Activated CD4-positive, alpha-beta T cell treated with anti-CD3 and anti-CD28 coated beads for 48 hours (primary cell): Measurements from ENCODE around the gene TPBGL.
A peak's percentile ranks its signal among the peaks of the same experiment; 100 is the strongest.
"Not testable (repeated sequence)": the region's sequence is repeated elsewhere in the genome, so short reads cannot be mapped to it uniquely, and the experiment has no call there.

ENCODE experiments used
- DNase-seq: peaks from one replicate; pipeline ENCODE4 v3.0.0-alpha.2; 2020

TPBGL gene

DNA sequence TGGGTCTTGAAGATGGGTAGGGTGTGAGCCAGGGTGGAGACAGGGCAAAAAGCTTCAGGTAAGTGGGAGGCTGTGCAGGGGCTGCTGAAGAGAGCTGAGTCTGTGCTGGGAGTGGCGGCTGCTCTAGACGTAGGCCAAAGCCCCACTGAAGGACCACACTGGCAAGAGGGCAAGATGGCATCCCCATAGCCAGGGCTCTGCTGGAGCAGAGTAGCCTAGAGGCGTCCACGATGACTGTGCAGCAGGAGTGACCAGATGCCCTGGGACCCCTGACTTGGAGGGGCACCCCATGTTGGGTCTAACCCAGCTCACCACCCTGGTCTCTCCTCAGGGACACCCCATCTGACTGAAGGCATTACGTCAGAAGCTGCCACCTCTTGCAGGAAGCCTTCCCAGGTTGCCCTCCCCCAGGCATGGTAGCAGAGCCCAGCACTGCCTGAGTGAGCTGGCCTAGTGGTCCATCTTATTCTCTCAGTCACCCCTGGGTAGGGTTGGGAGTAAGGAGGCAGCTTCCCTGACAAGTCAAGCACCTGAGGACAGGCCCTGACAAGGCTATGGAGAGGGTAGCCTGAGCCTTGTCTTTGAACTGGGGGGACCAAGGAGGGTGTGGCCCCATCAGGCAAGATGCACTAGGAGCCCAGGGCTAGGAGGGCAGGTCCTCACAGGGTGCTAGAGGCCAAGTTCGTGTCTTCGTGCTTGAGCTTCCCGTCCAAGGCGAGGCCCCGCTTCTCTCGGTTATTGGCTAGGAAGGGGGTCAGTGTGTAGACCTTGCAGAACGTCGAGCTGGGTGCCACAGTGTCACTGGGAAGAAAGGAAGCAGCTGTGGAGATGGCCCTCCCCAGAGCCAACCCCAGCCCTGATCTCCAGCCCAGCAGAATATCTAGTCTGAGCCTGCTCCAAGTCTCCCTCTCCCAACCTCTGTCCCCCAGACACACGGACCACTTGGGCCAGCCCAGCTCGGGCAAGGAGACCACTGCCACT lies 33.1 kb downstream of the TPBGL start:
- no peak for DNase-seq

DNA sequence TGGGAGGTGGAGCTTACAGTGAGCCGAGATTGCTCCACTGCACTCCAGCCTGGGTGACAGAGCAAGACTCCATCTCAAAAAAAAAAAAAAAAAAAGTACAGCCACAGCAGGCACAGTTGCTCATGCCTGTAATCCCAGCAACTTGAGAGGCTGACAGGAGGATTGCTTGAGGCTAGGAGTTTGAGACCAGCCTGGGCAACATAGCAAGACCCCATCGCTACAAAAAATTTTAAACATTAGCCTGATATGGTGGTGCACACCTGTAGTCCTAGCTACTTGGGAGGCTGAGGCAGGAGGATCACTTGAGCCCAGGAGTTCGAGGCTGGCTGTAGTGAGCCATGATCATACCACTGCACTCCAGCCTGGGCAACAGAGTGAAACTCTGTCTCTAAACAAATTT lies 34.1 kb downstream of the TPBGL start:
- not testable (repeated sequence) for DNase-seq

DNA sequence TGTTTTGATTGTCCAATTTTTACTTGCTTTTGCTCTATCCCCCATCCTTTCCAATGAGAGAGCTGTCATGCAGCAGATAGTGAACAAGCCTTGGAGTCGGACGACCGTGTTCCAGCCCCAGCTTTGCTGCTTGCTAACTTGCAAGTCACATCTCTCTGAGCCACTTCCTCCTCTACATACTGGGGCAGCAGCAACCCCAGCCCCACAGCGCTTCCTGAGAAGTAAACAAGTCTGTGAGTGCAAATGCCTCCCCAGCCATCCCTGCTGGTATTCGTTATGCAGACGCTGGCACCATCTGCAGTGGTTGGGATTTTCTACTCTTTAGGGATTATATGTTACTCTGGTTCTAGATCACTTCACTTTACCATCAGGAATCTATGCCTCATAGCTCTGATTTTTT lies 35.0 kb downstream of the TPBGL start:
- peak; percentile 59 for DNase-seq

DNA sequence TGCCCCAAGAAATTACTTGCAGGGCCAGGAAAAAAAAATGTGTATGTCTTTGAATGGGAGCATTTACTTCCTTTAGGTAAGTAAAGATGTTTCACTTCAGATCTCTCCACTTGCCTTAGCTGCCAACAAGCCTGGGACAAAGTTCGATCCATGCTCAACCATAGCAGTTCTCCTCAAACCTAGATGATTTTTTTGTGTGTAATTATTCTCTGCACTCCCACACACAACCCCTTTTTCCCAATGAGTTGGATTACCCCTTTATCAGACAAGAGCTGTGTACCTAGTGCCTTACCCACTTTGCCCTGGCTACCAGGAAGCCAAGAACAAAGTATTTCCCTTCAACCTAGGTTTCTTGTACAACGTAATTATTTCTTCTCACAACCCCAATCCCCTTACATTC lies 35.6 kb downstream of the TPBGL start:
- no peak for DNase-seq

DNA sequence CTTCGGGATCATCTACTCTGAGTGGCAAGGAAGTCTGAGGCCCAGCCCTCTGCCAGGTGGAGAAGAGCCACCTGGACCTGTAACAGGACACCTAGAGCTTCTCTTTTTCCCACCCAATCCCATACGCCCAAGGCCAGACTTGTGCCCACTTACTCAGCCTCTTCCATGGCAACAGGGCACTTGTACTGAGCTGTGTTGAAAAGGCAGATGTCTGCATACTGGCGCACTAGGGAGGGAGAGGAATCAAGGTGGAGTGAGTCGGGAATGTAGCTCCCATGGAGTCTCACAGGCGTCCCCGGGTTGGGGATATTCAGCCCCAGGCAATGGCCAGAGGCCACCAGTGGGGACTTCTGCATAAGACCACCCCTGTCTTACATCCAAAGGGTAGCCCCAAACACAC lies 36.1 kb downstream of the TPBGL start:
- no peak for DNase-seq

DNA sequence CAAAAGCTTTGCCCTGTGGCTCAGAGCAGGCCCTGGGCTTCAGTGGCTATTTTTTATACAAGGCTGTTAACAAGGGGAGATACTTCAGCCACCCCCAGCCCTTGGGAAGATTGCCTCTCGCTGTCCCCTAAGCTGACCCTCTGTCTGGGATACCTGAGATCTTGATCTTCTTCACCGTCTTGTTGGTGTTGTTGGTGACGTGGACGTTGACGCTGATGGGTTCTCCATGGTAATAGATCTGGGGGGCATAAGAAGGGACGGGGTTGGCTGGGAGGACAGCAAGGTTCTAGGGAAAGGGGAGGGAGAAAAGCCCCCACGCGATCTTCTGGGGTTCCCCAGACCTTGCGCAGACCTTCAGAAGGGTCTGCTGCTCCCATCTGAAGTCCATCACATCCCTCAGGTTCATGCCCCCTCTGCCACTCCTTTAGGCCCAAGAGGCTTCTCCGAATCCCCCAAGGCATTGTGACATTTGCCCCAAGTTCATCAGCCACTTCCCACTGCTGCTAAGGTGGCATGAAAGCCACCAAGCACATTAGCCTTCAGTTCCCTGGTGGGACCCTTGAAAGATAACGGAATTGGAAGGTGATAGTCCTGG lies 36.7 kb downstream of the TPBGL start:
- no peak for DNase-seq

DNA sequence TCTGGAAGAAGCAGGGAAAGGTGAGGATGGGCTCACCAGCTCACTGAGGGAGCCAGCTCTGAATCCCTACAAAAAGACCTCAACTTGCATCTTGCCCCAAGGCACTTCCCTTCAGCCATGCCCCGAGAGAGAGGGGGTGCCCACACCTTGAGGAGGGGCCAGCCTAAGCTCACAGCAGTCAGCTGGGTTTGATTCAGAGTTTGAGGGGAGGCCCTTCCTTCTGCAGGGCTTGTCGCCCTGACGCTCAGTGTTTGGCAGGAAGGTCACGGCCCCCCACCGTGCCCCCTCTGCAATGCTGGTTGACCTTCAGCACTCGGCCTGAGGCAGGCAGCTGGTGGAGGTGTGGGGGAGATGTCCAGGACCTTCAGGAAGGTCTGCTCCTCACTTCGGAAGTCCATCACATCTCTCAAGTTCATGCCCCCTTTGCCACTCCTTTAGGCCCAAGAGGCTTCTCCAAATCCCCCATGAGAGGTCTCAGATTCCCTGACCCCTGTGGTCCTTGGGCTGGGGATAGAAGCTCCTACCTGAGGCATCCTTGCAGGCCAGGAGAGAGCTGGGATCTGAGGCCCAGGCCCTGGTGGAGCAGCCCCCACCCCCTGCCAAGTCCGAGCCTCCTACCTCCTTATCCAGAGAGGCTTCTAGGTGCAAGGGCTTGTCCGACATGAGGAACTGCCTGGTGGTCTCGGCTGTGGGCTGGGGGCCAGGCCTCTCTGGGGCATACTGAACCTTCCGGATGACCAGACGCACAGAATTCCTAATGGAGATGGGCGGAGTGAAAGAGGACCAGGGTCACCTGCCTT lies 37.6 kb downstream of the TPBGL start:
- DNase-seq, result no peak

DNA sequence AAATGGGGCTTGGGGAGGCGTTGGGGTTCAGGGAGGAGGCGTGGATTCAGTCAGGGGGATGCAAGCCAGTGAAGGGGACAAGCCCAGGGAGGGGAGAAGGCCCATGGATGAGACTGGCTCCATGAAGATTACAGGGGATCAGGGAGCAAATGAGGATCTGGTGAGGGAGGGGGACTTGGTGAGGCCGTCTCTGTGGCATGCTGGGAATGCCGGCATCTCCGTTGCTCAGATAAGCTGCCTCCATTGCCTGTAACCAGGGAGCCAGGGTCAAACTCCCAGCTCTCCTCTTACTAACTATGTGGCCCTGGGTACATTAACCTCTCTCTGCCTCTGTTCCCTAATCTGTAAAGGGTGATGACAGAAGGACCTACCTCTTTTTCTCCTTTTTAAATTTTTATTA lies 38.7 kb downstream of the TPBGL start:
- DNase-seq, result no peak

DNA sequence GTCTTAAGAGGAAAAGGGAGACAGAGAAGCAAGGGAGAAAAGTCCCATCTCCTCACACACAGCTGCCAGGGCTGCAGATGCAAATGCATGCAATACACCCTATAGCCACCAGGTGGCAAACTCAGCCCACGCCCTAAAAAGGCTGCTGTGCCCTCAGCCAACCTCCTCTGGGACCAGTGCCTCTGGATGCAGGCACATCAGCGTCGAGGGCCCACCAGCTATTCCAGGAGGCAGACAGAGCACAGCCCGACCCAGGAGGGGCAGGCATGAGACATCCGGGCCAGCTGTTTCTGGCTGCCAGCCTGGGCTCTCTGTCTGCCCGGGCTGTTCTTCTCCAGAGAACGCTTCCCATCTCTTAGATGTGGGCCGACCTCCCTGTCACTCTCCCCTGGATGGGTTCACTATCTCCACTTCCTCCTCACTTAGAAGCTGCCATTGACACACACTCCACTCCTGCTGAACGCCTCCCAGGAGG lies 39.7 kb downstream of the TPBGL start:
- peak; percentile 85 for DNase-seq

DNA sequence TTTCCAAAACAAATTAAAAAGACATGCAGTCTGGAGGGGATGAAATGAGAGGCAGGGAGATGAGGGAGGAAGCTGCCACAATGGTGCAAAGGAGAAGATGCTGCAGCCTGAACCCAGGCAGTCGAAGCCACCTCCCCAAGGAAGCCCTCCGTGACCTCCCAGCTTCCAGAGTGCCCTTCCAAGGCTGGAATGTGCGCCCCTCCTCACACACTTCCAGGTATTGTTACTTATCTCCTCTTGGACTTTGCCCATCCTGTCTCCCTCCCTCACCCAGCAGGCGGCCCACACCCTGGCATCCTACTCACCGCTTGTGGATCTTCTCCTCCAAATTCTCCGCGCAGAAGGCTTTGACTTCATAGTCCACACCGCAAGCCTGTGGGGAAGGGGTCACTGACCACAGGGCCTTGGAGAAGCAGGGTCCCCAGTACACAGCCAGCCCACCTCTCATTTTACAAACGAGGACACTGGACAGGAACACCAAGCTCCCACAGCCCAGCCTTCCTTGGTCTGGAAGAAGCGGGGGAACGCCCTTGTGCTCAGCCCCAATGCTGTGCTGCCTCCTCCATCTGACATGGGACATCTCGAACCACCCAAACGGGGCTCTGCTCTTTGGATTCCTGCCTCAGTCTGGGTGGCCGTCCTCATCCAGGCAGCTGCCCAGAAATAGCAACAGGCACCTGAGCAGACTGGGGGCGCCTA lies 40.3 kb downstream of the TPBGL start:
- no peak for DNase-seq

DNA sequence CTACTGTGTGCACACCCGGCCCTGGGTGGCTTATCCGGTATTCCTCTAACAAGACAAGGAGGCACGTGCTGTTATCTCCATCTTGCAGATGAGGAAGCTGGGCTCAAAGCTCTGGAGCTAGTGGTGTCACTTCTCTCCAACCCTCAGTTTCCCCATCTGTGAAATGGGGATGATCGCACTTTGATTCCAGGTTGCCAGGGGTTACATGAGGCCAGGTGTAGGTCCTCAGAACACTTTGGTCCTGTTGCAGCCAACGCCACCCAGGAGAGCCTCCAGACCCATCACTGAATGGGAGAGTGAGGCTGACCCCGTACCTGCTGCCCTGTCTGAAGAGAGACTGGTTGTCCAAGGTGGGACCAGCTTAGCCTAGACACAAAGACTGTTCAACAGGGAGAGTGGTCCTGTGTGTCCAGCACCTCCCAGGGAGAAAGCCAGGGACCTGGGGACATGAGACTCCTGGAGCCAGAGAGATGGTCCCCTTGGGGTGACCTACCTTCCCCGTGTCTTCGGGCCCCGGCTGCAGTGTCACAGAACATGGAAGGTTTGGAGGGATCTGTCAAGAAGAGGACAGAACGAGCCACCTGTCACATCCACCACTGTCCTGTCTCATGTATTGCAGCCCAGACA lies 41.0 kb downstream of the TPBGL start:
- no peak for DNase-seq

DNA sequence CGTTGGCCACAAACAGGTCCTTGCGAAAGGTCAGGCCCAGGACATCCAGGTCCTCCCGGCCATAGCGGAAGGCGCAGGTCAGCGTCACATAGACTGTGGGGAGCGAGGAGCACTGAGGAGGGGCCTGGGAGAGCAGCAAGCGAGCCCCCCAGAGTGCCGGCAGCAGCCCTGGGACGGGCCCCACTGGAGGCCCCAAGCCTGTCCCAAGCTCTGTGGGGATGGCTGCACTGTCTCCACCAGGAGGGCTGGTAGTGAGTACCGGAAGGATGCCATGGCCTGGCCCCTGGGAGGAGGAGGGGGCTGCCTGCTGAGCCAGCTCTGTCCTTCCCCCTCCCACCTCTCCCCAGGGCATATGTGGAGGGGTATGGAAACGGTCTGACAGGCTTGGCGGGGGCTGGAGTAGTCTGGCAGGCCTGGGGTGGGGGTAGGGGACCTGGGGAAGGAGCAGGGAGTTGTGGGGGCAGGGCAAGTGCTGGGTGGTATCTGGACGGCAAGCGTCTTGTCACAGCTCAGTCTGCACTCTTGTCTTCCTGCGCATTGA lies 42.9 kb downstream of the TPBGL start:
- no peak for DNase-seq

DNA sequence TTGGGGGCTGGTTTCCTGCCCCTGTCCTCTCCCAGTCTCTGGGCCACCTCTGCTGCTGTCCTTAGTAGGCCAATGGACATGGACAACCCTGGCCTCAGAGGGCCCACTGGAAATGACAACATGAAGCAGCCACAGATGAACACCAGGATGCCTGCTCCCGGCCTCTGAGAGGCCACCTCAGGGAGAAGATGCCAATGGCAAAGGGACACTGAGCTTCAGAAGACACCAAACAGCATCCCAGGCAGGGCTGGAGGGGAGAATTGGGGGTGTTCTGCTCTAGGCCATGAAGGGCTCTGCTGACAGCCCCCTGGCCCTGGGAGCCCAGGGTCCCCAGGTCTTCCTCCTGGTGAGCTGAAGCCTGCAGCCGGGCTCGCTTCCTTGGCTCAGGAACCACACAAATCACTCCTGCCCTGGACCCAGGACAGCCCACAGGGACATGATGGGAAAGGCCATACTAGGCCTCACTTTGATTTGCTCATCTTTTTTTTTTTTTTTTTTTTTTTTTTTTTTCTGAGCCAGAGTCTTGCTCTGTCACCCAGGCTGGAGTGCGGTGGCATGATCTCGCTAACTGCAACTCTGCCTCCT lies 45.3 kb downstream of the TPBGL start:
- no peak for DNase-seq

DNA sequence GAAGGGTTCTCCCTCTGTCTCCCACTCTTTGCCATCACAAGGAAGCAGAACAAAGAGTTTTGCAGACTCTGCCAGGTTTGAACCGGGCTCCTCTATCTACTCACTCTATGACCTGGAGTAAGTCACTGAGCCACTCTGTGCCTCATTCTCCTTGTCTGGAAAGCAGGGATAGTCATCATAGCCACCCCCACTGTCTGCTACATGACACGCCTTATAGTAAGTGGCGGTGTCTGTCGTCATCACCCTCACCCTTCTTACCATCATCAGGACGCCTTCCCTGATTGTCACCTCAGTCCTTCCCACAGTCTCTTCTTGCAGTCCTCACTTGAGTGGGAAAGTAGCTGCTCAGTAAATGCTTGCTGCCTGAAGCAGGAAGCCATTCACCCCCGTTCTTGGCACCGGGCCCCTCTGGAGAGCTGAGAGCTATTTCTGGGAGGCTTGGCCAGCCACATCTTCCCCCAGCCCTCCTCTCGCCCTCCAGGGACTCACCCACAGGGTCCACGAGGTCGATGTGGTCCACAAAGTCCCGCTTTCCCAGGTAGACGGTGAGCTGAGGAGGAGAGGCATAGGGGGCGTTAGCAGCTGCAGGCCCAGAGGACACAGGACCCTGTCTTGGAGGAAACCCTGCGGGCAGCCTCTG lies 46.4 kb downstream of the TPBGL start:
- DNase-seq, result no peak

DNA sequence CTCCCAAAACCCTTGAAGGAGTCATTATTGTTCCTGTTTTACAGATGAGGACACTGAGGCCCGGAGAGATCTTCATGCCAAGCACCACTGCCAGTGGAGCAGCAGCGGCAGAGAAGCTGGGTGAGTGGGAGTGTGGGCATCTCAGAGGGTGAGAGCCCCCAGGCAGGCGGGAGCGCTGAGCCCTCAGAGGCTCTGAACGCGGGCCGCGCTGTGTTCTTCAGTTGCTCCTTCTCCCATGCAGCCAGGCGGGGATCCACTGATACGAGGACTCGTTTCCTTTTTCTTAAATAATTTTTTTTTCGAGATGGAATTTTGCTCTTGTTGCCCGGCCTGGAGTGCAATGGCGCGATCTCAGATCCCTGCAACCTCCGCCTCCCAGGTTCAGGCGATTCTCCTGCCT lies 47.0 kb downstream of the TPBGL start:
- no peak for DNase-seq

DNA sequence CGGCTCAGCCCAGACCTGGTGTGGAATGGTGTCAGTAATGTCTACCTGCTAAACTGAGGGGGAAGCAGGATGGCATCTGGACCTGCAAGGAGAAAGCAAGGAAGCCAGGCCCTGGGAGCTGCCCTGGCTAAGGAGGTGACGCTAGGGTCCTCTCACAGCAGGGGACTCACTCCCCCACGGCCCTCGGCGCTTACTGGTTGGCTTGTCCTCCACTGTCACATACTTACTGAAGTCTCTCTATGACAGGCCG lies 48.9 kb downstream of the TPBGL start:
- DNase-seq, result no peak

DNA sequence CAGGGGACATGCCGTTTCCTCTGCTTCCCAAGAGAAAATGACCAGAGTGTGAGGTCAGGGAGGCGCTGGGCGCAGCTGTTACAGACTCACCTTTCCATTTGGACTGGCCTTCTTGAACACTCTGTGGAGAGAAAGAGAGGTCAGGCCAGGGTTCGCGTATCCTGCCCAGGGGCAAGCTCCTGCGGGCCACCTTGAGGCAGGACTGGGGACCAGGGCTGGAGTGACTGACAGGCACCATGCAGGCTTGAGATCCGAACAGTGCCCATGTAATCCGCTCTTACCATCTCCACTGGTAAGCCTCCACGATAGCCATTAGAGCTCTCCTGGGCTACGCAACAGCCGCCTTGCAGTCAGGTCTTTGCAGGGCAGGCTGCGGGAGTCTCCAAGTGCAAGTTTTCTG lies 49.3 kb downstream of the TPBGL start:
- no peak for DNase-seq

DNA sequence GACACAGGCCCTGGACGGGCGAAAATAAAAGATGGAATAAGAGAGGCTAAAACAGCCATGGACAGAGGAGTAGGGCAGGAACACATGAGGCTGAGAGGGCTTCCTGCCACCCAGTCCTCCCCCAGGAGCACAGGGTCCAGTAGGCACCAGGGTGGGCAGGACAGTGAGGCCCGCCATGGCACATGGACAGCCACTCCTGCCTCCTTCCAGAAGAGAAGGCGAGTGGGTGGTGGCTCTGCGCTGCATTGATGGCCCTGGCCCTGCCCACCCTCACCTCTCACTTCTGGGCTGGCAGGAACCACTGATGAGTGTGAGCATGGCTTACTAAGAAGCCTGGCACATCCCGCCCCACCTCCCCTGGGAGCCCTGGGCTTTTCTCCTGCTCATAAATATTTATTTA lies 51.2 kb downstream of the TPBGL start:
- DNase-seq, result no peak

DNA sequence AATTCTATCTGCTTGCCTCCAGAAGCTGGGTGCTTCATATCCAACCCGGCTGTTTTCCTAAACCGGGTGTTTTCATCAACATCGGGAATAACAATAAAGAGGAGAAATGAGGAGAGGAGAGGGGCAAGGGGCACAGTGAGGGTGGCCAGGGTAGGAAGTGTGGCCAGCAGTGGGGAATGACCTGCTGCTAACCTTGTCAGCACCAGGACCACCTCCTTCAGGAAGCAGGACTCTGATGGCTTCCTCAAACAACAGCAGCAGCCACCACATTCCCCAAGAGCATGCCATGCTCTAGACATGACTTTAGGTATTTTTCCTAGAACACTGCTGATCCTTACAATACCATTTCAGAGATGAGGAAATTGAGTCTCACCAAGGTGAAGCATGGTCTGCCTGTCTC lies 52.4 kb downstream of the TPBGL start:
- no peak for DNase-seq
